Fibroblast of pulmonary artery (primary cell): Measurements from ENCODE around the gene CHRNA5.
"Not testable (repeated sequence)": the region's sequence is repeated elsewhere in the genome, so short reads cannot be mapped to it uniquely, and the experiment has no call there.

Experiments
- DNase-seq: peaks from one replicate; pipeline ENCODE4 v3.0.0-alpha.2; 2010; ENCODE audit warnings: low read depth
- H3K4me3 ChIP-seq: replicated peaks from 2 replicates; pipeline ENCODE4 v1.5.1; 2011; ENCODE audit warnings: low read depth, mild to moderate bottlenecking, control low read depth, low read length, moderate library complexity
- CTCF ChIP-seq: IDR thresholded peaks from 2 replicates; pipeline ENCODE4 v1.5.1; 2011; ENCODE audit warnings: mild to moderate bottlenecking, control low read depth, low read length, inconsistent platforms; ENCODE audit errors: missing control alignments

CHRNA5 gene

GRCh38 chr15:78550815-78551214 lies 14.5 kb upstream of the CHRNA5 start:
- TF ChIP-seq CTCF = no peak
- H3K4me3 ChIP-seq = no peak overlapping the region
- DNase-seq = no peak

- no peak for TF ChIP-seq CTCF
- DNase-seq = no peak
- no peak overlapping the region for H3K4me3 ChIP-seq
Measured at GRCh38 chr15:78551902-78552301, 13.4 kb upstream of the CHRNA5 start.

GRCh38 chr15:78552597-78552996 lies 12.7 kb upstream of the CHRNA5 start:
- TF ChIP-seq CTCF = no peak
- no peak for DNase-seq

GRCh38 chr15:78560201-78560600 lies 5.1 kb upstream of the CHRNA5 start:
- DNase-seq, H3K4me3 ChIP-seq: not testable (repeated sequence)

More at GRCh38 chr15:78552597-78552996, 12.7 kb upstream of the CHRNA5 start:
- H3K4me3 ChIP-seq = no peak overlapping the region

- no peak for TF ChIP-seq CTCF
- no peak for DNase-seq
Measured at GRCh38 chr15:78561490-78561889, 3.8 kb upstream of the CHRNA5 start.

GRCh38 chr15:78563092-78563491 lies 2.2 kb upstream of the CHRNA5 start:
- no peak overlapping the region for H3K4me3 ChIP-seq
- TF ChIP-seq CTCF = no peak

More at GRCh38 chr15:78561490-78561889, 3.8 kb upstream of the CHRNA5 start:
- H3K4me3 ChIP-seq = no peak overlapping the region

GRCh38 chr15:78564743-78565096 lies 600 bp upstream of the CHRNA5 start:
- no peak for DNase-seq
- no peak for TF ChIP-seq CTCF
- H3K4me3 ChIP-seq = no peak overlapping the region

More at GRCh38 chr15:78563092-78563491, 2.2 kb upstream of the CHRNA5 start:
- no peak for DNase-seq
